HFF-Myc (cell line): ENCODE data around the gene LRRK1.

Experiments
- DNase-seq: peaks from one replicate; pipeline ENCODE4 v3.0.0-alpha.2; 2011; ENCODE audit warnings: low read depth; ENCODE audit errors: extremely low read depth
- H3K4me3 ChIP-seq: replicated peaks from 2 replicates; pipeline ENCODE4 v1.5.1; 2011; ENCODE audit warnings: low read depth, mild to moderate bottlenecking, control low read depth, low read length
- CTCF ChIP-seq: IDR thresholded peaks from 2 replicates; pipeline ENCODE4 v1.5.1; 2012; ENCODE audit warnings: mild to moderate bottlenecking, low read depth, low read length, control low read depth; ENCODE audit errors: missing control alignments

Gene LRRK1

GRCh38 chr15:101084801-101085200 lies 165.6 kb downstream of the LRRK1 start:
- TF ChIP-seq CTCF = no peak
- no peak overlapping the region for H3K4me3 ChIP-seq
- DNase-seq = no peak

DNA sequence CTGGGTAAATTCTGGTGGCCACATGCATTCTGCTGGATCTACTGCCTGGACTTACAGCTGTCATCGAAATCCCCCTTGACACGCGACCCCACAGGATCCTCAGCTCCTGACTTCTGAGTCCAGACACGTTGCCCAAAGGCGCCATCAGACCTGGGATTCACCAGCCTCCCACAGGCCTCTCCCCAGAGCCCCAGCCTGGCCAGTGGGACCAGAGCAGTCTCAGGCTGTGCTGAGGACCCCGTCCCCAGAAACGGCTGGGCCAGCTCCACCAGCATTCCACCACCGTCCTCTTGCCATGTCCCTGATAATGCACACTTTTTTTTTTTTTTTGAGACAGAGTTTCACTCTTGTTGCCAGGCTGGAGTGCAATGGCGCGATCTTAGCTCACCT lies 166.1 kb downstream of the LRRK1 start:
- DNase-seq = no peak
- no peak for TF ChIP-seq CTCF
- no peak overlapping the region for H3K4me3 ChIP-seq

DNA sequence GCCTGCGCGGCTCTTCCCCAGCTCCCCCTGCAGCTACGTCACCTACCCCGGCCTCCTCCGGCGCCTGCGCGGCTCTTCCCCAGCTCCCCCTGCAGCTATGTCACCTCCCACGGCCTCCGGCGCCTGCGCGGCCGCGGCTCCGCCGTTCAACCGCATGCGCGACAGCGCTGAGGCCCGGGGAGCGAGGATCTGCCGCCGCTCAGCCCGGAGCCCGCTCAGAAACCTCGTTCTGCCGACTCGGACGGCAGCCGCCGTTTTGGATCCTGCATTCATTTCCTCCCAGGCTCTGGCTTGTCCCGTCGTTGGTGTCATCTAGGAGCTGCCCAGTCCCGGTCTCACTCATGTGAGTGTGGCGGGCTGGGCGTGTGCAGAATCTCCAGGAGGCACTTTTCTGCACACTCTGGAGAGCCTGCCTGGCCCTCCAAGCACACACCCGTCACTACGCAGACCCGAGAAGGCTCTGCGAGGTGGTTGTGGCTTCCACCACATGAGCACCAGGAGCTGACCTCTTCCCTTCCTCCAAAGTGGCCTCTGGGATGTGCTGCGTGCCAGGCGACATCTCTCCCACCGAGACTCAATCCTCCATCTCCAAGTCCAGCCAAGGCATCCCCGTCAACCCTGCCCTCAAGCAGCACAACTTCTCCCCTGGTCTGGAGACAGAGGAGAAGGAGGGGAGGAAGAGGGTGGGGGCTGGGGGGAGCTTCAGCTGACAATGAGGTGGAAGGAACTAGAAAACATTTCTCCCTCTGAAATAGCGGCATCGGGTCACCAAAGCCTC lies 167.4 kb downstream of the LRRK1 start:
- no peak for DNase-seq
- no peak for TF ChIP-seq CTCF
- no peak overlapping the region for H3K4me3 ChIP-seq

DNA sequence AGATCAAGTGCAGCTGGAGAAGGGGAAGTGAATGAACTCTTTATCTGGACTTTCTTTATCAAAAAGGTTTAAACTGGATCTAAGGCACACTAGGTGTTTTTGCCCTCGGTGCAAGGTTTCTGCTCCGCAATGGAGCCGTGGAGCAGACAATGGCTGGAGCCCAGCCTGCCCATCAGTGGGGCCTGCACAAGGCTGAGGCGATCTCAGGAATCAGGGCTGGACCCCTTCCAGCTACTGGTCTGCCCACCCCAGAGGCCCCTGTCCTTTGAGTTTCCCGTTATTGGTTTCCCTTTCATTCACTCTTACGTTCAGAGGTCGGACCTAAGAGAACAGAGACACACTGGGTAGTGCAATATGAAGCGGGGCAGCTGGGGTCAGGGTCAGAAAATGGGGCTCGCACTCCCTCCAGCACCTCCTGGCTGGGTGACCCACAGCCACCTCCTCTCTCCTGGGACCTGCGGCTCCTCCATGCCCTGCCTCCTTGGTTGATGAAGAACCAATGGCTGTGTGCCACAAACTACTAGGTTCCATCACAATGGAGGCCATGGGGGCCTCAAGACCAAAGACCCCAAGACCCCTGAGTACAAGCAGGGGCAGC lies 168.1 kb downstream of the LRRK1 start:
- H3K4me3 ChIP-seq = no peak overlapping the region
- DNase-seq = no peak
- no peak for TF ChIP-seq CTCF

DNA sequence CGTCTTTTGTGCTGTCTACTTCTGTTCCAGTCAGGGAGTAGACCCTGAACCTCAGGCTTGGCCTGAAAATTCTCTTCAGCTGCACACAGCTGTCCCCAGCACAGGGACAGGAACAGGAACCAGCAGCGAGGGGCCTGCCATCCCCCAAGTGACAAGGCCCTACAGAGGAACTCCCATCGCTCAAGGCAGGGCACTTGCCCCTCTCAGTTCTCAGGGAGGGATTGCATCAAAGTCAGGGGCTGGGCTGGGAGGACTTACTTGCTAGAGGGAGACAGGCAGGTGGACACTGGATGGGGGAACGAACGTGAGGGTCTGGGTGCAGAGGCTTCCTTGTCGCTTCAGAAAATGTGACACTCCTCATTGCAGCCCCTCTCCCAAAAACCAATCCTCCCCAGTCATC lies 169.1 kb downstream of the LRRK1 start:
- H3K4me3 ChIP-seq = no peak overlapping the region
- TF ChIP-seq CTCF = no peak
- DNase-seq = no peak

GRCh38 chr15:101088788-101089578 lies 169.8 kb downstream of the LRRK1 start:
- peak overlapping the region; percentile 16; the same call in 1 of the 2 replicates for H3K4me3 ChIP-seq
- peak; percentile 97 for TF ChIP-seq CTCF
- no peak for DNase-seq
